Stimulated activated CD4-positive, alpha-beta T cell treated with anti-CD3 and anti-CD28 coated beads, Interleukin-4, amount 100 ng/mL, for 48 hours (primary cell): ENCODE measurements around the gene TSPAN11.
"Not testable (repeated sequence)": the region's sequence is repeated elsewhere in the genome, so short reads cannot be mapped to it uniquely, and the experiment has no call there.

ENCODE experiments used
- DNase-seq, 2 donors: peaks; one replicate each; pipeline ENCODE4 v3.0.0-alpha.2; 2020; ENCODE audit warnings: low read depth in 2 of 2

The TSPAN11 gene

GRCh38 chr12:31019561-31019960 lies 93.0 kb downstream of the TSPAN11 start:
- no peak for DNase-seq

GRCh38 chr12:31019976-31020375 lies 93.4 kb downstream of the TSPAN11 start:
- no peak for DNase-seq

DNA sequence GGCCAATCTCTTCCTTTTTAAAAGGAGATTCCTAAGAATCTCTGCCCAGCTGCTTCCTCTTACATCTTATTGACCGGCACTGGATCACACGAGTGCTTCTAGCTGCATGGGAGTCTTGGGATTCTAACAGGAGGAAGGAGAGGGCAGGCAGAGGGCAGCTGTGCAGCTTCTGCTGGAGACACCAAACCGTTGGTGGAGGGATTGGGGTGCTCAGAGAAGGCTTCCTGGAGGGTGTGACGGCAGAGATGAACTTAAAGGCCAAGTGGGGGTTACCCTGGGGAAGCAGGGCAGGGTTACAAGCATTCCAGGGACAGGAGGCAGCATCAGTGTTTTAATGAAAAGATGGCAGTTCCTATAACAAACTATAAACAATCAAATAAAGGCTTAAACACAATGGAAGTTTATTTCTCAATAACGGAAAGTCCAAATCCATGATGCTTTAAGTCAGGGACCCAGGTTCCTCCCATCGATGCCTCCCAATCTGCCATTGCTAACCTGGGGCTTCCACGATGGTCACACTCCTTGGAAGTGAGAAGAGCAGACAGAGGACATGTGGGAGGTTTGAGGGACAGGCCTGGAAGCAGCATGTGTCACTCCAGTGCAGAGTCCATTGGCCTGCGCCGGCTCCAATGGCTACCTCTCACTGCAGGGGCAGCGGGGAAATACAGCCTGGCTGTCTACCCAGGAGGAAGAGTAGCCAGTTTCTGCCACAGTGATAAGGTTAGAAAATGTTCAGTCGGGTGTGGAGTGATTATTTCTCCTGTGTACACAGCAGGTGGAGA lies 94.0 kb downstream of the TSPAN11 start:
- DNase-seq: no peak

DNA sequence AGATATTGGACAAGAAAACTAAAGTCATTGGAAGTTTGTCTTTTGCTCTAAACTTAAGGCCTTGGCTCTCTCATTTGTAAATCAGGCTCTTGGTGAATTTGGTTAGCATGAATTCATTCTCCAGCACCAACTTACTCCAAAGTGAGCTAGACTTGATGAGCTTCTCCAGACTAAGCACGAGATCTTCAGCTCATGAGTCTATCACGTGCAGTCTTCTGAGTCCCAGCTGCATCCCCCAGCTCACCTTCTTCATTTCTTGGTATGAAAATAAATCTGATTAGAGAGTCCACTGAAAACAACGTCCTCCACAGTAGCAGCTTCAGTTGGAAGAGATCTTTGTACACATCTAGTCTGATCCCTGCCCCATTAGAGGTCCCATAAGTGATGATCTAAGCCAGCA lies 94.6 kb downstream of the TSPAN11 start:
- DNase-seq: no peak

GRCh38 chr12:31021809-31022494 lies 95.4 kb downstream of the TSPAN11 start:
- no peak for DNase-seq

DNA sequence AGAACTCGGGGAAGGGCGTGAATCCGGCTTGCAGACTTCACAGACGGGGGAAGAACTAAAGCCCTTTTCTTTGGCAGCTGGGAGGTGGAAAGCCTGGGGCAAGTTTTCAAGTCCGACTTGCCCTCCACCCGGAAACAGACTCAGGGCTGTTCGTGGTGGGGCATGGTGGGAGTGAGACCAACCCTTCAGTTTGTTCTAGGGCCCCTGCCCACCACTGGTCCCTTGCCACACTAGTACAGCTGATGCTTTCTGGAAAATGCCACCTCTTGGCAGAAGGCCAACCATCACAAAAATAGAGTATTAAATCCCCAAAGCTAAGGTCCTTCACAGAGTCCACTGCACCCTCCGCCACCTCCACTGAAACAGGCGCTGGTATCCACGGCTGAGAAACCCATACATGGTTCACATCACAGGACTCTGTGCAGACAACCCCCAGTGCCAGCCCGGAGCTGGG lies 96.8 kb downstream of the TSPAN11 start:
- DNase-seq: no peak

- no peak for DNase-seq
Measured at GRCh38 chr12:31026202-31026601, 99.7 kb downstream of the TSPAN11 start.

GRCh38 chr12:31027006-31027405 lies 100.5 kb downstream of the TSPAN11 start:
- not testable (repeated sequence) for DNase-seq

DNA sequence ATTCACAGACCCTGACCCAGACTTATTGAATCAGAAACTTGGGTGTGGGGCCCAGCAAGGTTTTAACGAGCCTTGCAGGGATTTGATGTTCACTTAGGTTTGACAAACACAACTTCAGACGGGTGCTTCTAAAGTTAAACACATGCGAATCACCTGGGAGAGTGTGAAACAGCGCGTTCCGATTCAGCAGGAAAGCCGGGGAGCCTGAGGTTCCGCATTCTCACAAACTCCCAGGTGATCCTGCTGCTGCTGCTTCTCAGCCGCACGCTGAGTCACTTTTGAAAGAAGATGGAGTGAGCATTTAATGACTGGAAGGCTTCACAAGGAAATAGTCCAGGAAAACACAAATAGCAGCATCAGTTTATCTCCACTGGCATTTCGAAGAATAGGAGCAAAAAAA lies 102.9 kb downstream of the TSPAN11 start:
- DNase-seq: no peak

DNA sequence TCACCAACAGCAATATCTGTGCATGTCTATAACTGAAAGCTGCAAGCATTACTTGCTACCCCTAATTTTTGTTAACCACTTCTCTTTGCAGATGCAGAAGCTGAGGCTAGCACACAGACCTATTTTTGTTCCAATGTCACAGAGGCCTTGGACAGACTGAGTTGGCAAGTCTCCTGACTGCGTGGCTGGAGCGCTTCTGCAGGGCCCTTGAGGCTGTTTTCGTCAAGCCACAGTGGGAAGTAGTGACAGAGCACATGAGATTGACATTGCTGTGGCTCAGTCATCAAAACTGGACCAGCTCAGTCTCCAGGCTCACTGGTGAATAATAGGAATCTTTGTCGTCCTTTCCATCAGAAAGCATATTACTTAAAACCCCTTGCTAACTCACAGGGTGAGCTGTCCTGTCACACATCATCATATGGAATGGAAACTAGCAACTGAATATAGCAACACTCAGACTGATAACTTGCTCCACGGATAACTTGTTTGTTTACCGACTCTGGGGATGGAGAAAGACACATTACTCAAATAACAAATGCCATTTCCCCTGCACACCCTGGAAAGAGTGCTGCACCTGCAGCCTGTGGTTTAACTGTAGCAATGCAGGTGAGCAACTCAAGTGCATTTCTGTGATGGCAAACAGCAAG lies 103.5 kb downstream of the TSPAN11 start:
- no peak for DNase-seq

- DNase-seq: no peak
Measured at GRCh38 chr12:31031951-31032335, 105.4 kb downstream of the TSPAN11 start.

DNA sequence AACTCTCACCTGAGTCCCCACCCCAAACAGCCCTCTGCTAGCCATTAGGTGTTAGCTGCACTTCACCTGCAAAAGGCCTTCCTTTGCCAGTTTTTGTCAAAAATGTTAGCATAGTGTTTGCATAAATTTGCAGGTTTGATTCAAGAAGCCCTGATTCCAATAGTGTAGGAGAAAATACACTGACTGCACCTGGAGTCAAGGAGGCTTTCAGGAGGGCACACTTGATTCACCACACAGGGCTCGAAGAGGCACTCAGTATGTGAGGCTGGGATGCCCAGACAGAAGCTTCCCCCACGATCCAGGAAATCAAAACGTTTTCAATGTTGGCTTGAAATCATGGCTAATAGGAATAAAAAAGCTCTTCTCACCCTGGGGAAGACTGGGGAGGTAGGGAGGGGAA lies 106.6 kb downstream of the TSPAN11 start:
- no peak for DNase-seq

DNA sequence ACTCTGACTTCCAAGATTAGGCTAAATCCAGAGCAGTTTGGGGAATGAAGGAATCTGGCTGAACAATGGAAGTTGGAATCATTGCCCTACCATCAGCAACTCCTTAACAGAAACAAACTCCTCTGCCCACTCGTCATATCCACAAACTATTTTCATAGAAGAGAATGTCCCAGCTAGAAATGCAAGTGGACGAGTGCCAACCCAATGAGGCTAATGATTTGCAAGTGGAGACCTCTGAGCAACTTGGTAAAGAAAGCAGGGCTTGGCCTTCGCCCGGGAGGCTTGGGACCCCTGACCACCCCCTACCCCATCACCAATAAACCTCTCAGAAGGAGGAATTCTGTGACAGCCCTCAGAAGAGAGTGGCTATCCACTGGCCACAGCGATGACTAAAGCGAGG lies 107.1 kb downstream of the TSPAN11 start:
- no peak for DNase-seq

GRCh38 chr12:31034372-31034771 lies 107.8 kb downstream of the TSPAN11 start:
- DNase-seq: no peak

GRCh38 chr12:31035226-31035625 lies 108.7 kb downstream of the TSPAN11 start:
- no peak for DNase-seq

DNA sequence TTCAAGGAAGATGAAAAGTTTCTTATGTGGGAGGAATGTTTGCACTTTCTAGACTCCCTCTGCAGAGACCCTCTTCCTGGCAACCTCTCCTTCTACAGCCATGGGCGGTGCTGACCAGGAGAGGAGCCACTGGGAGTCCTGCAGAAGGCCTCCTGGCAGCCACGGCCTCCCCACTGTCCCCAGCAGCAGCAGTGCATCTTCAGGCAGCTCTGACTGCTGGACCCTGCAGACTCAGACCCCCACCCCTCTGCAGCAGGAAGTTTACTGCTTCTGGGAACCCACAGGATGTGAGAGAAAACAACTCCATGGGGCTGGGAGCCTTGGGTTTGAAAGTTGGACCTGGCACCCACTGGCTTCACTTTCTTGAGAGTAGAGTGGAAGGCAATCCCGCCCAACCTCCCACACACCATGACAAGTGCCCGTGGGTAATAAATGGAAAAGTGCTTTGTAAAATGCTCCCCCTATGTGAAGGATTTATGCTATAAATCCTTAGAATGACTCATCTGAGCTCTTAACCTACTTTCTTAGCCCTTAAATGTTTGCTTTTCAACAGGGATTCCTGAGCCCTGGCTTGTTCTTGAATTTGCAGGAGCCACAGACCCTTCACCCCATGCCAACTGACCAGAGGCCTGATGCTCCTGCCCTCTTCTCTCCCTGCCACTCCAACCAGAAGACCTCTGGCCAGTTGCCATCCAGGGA lies 109.6 kb downstream of the TSPAN11 start:
- DNase-seq: no peak

- DNase-seq: no peak
Measured at GRCh38 chr12:31037028-31037427, 110.5 kb downstream of the TSPAN11 start.

DNA sequence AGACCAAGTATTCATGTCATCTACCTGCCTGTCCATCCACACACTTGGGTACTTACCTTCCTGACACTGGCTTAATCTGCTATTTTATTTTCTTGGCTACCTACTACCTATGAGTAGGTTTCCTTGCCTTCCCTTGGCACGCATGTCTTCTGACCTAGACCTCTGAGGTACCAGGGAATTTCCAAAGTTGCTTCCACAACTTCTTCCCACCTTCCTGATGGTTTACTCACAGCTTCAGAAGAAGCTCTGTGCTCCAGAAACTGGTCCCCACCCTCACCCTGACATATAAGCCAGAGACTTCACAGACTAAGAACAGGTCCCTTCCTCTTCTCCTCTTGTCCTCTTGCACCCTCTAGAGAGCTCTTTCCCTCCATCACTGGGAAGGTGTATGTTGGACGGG lies 111.4 kb downstream of the TSPAN11 start:
- DNase-seq: no peak

- DNase-seq: no peak
Measured at GRCh38 chr12:31041033-31041564, 114.6 kb downstream of the TSPAN11 start.
